ENCODE measurements around the gene NCLN. TPM values are rescaled to one million over a fixed set of nuclear protein-coding genes. Genes with fewer than 3 reads are reported as not detected.
A peak's percentile ranks its signal among the peaks of the same experiment; 100 is the strongest.

The NCLN gene
- total and polyA plus RNA-seq, 9 of the 15 experiments (the other 6 are each of a cell fraction or from before 2014, with no cell fraction given), result 3.8 to 126 (median 39.6) TPM

DNA sequence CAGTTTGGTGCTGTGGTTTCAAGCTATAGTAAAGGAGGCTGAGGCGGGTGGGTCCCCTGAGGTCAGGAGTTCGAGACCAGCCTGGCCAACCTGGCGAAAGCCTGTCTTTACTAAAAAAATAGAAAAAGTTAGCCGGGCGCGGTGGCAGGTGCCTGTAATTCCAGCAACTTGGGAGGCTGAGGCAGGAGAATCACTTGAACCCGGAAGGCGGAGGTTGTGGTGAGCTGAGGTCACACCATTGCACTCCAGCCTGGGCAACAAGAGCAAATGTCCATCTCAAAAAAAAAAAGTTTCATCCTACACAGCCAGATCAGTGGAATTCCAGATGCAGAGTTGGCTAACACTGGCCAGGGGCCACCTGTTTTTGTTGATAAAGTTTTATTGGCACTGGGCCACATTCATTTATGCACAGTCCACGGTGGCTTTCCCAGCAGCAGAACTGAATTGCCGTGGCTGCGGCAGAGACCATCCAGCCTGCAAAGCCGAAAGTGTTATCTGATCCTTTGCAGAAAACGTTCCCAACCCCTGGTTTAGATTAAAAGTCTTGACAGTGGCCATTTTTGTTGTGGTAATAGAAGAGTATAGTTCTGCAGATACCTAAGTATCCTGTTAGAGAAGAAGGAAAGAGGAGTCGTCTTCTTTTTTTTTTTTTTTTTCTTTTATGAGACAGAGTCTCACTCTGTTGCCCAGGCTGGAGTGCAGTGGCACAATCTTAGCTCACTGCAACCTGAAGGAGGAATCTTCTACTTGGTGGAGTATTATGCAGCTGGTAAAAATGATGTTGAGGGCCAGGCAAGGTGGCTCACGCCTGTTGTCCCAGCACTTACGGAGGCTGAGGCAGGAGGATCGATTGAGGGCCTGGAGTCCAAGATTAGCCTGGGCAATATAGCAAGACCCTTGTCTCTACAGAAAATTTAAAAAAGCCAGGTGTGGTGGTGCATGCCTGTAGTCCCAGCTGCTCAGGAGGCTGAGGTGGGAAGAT lies 8.7 kb downstream of the NCLN start (continued):
- no peak for TF ChIP-seq CEBPG (CRISPR knock-in tag; IDR thresholded peaks at IDR 0.05)
- peak in 1 of 2 experiments; percentile 21; a peak in 1 of 4 replicates for TF ChIP-seq CEBPG (tag; conservative IDR thresholded peaks at IDR 0.05 in 1 of 2, IDR thresholded peaks at IDR 0.05 in 1 of 2)
- TF ChIP-seq, protein P1, sequence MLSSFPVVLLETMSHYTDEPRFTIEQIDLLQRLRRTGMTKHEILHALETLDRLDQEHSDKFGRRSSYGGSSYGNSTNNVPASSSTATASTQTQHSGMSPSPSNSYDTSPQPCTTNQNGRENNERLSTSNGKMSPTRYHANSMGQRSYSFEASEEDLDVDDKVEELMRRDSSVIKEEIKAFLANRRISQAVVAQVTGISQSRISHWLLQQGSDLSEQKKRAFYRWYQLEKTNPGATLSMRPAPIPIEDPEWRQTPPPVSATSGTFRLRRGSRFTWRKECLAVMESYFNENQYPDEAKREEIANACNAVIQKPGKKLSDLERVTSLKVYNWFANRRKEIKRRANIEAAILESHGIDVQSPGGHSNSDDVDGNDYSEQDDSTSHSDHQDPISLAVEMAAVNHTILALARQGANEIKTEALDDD (IDR thresholded peaks at IDR 0.05), result no peak
- TF ChIP-seq, protein P2, sequence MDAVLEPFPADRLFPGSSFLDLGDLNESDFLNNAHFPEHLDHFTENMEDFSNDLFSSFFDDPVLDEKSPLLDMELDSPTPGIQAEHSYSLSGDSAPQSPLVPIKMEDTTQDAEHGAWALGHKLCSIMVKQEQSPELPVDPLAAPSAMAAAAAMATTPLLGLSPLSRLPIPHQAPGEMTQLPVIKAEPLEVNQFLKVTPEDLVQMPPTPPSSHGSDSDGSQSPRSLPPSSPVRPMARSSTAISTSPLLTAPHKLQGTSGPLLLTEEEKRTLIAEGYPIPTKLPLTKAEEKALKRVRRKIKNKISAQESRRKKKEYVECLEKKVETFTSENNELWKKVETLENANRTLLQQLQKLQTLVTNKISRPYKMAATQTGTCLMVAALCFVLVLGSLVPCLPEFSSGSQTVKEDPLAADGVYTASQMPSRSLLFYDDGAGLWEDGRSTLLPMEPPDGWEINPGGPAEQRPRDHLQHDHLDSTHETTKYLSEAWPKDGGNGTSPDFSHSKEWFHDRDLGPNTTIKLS (IDR thresholded peaks at IDR 0.05; ENCODE audit: borderline replicate concordance, low read depth), result peak; percentile 48; the same call in 1 of the 2 replicates
- TF ChIP-seq NCOR1 (IDR thresholded peaks at IDR 0.05), result peak; percentile 85
- TF ChIP-seq BCOR (IDR thresholded peaks at IDR 0.05), result peak; percentile 69
- TF ChIP-seq ZKSCAN3 (CRISPR knock-in tag; IDR thresholded peaks at IDR 0.05), result no peak
- peak; percentile 57; the same call in 1 of the 2 replicates for TF ChIP-seq GABPB1 (CRISPR knock-in tag; IDR thresholded peaks at IDR 0.05)
- TF ChIP-seq, protein P3, sequence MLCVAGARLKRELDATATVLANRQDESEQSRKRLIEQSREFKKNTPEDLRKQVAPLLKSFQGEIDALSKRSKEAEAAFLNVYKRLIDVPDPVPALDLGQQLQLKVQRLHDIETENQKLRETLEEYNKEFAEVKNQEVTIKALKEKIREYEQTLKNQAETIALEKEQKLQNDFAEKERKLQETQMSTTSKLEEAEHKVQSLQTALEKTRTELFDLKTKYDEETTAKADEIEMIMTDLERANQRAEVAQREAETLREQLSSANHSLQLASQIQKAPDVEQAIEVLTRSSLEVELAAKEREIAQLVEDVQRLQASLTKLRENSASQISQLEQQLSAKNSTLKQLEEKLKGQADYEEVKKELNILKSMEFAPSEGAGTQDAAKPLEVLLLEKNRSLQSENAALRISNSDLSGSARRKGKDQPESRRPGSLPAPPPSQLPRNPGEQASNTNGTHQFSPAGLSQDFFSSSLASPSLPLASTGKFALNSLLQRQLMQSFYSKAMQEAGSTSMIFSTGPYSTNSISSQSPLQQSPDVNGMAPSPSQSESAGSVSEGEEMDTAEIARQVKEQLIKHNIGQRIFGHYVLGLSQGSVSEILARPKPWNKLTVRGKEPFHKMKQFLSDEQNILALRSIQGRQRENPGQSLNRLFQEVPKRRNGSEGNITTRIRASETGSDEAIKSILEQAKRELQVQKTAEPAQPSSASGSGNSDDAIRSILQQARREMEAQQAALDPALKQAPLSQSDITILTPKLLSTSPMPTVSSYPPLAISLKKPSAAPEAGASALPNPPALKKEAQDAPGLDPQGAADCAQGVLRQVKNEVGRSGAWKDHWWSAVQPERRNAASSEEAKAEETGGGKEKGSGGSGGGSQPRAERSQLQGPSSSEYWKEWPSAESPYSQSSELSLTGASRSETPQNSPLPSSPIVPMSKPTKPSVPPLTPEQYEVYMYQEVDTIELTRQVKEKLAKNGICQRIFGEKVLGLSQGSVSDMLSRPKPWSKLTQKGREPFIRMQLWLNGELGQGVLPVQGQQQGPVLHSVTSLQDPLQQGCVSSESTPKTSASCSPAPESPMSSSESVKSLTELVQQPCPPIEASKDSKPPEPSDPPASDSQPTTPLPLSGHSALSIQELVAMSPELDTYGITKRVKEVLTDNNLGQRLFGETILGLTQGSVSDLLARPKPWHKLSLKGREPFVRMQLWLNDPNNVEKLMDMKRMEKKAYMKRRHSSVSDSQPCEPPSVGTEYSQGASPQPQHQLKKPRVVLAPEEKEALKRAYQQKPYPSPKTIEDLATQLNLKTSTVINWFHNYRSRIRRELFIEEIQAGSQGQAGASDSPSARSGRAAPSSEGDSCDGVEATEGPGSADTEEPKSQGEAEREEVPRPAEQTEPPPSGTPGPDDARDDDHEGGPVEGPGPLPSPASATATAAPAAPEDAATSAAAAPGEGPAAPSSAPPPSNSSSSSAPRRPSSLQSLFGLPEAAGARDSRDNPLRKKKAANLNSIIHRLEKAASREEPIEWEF (CRISPR knock-in tag; IDR thresholded peaks at IDR 0.05), result 0 out of 2 replicates have a peak, but pooled peaks have one; percentile 26
- no peak for TF ChIP-seq ZNF197 (CRISPR knock-in tag; IDR thresholded peaks at IDR 0.05; ENCODE audit: low read depth)
- TF ChIP-seq, protein P4, sequence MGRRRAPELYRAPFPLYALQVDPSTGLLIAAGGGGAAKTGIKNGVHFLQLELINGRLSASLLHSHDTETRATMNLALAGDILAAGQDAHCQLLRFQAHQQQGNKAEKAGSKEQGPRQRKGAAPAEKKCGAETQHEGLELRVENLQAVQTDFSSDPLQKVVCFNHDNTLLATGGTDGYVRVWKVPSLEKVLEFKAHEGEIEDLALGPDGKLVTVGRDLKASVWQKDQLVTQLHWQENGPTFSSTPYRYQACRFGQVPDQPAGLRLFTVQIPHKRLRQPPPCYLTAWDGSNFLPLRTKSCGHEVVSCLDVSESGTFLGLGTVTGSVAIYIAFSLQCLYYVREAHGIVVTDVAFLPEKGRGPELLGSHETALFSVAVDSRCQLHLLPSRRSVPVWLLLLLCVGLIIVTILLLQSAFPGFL (CRISPR knock-in tag; IDR thresholded peaks at IDR 0.05), result 0 out of 2 replicates have a peak, but pooled peaks have one; percentile 35
- TF ChIP-seq STAT5A (IDR thresholded peaks at IDR 0.05; ENCODE audit: borderline replicate concordance, low read length), result peak; percentile 63; the same call in 1 of the 2 replicates
- TF ChIP-seq ZNF445 (CRISPR knock-in tag; IDR thresholded peaks at IDR 0.05; ENCODE audit: low read depth), result no peak
- TF ChIP-seq, protein P5, sequence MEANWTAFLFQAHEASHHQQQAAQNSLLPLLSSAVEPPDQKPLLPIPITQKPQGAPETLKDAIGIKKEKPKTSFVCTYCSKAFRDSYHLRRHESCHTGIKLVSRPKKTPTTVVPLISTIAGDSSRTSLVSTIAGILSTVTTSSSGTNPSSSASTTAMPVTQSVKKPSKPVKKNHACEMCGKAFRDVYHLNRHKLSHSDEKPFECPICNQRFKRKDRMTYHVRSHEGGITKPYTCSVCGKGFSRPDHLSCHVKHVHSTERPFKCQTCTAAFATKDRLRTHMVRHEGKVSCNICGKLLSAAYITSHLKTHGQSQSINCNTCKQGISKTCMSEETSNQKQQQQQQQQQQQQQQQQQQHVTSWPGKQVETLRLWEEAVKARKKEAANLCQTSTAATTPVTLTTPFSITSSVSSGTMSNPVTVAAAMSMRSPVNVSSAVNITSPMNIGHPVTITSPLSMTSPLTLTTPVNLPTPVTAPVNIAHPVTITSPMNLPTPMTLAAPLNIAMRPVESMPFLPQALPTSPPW (CRISPR knock-in tag; IDR thresholded peaks at IDR 0.05), result peak; percentile 40; the same call in 1 of the 2 replicates
- peak; percentile 72 for TF ChIP-seq SOX6 (IDR thresholded peaks at IDR 0.05)
